AG09319 (cell line): ENCODE measurements around the gene MEGF11.

Source experiments
- DNase-seq: peaks from one replicate; pipeline ENCODE4 v3.0.0-alpha.2; 2010; ENCODE audit warnings: low read depth; ENCODE audit errors: extremely low read depth
- TF ChIP-seq, protein P1 (sequence below): IDR thresholded peaks from 2 replicates; pipeline ENCODE4 v1.5.1; 2011; ENCODE audit warnings: low read depth, mild to moderate bottlenecking, inconsistent platforms, low read length, moderate library complexity

MEGF11 gene

DNA sequence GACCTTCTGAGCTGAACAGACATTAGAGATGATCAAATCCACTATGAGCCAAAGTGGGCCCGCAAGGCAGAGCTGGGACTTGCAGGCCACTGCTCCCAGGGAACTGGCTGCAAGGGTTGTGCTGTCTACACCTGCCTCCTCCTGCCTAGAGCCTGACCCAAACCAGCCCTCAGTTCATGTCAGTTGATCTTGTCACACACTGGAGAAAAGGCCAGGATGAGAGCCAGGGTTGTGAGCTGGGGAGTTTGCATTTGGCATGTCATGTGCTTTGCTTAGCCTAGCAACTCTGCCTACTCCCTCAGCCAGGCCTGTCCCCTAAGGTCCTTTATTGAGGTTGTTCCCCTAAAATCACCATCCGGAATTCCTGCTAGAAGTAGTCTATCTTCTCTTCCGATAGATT, 316.5 kb downstream of the MEGF11 start:
- TF ChIP-seq, protein P1, sequence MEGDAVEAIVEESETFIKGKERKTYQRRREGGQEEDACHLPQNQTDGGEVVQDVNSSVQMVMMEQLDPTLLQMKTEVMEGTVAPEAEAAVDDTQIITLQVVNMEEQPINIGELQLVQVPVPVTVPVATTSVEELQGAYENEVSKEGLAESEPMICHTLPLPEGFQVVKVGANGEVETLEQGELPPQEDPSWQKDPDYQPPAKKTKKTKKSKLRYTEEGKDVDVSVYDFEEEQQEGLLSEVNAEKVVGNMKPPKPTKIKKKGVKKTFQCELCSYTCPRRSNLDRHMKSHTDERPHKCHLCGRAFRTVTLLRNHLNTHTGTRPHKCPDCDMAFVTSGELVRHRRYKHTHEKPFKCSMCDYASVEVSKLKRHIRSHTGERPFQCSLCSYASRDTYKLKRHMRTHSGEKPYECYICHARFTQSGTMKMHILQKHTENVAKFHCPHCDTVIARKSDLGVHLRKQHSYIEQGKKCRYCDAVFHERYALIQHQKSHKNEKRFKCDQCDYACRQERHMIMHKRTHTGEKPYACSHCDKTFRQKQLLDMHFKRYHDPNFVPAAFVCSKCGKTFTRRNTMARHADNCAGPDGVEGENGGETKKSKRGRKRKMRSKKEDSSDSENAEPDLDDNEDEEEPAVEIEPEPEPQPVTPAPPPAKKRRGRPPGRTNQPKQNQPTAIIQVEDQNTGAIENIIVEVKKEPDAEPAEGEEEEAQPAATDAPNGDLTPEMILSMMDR: no peak
- DNase-seq: no peak

DNA sequence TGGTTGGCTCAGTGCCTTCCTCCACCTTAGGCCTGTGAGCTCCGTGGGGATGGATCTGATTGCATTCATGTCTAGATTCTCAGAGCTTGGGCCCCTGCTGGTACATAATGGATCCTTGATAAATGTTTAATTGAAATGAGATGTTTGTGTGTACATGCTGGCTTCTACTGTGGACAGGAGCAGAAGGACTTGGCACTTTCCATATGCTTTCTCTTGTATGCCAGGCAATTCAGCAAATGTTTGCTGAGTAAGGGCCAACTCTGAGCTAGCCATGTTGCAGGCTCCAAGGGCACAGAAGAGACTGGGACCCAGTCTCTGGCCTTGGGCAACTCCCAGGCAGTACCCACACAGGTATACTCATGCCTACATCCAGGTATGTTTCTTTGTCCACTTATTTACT, 317.3 kb downstream of the MEGF11 start:
- no peak for DNase-seq
- TF ChIP-seq, protein P1: no peak

DNA sequence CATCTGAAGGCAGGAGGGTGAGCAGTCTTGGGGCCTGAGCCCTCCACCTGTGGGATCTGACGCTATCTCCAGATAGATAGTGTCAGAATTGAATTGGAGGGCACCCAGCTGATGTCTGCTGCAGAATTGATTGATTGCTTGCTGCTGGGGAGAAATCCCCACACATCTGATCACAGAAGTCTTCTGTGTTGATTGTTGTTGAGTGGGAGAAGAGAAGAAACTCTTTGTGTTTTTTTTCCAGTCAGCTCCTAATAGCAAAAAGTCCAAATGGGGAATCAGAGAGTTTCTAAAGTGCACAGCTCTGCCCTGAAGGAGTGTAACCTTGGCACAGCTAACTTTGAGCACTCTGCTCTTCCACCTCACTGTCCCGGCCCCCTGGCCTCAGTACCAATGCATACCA, 318.2 kb downstream of the MEGF11 start:
- TF ChIP-seq, protein P1: no peak
- DNase-seq: no peak

DNA sequence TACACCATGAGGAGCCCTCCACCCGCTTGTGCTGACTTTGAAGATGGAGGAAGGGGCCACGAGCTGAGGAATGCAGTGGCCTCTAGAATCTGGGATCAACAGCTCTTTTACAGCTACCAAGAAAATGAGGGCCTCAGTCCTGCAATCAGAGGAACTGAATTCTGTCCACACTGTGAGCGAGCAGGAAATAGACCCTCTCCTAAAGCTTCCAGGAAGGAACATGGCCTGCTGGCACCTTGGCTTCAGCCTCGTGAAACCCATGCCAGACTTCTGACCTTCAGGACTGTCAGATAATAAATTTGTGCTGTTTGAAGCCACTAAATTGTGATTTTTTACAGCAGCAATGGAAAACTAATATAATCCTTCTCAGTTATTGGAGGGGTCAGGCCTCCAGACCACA, 322.3 kb downstream of the MEGF11 start:
- TF ChIP-seq, protein P1: no peak
- DNase-seq: no peak

DNA sequence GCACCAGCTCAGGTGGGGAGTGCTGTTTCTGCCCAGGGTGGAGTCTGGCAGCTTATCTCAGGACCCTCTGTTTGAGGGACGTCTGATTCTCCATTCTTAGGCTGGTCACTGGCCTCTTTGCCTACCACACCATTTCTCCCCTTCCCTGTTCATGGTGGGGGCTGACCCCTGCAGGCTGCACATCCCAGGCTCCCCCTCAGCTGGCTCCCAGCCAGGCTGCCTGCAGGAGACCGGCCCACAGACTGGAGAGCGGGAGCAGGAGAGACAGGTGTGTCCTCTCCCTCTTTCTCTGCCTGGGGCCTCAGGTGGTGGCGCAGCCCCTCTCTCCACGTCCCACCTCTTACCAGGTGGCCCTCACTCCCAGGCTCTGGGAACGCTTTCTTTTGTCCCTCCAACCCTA, 323.4 kb downstream of the MEGF11 start:
- DNase-seq: no peak
- TF ChIP-seq, protein P1: no peak

DNA sequence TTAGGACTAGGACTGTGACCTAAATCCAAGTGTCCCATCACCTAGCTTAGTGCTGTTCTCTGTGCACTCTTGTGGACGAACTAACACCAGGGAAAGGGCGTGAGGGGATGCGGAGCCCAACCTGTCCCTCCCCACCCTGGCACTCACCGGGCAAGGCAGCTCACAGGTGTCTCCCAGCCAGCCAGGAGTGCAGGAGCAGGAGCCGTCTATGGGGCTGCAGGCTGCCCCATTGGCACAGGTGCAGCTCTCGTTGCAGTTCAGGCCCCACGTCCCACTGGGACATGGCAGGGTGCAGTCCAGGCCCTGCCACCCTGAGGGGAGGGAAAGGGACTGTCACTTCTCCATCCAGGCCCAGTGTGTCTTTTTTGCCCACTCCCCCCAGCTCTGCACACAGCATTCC, 324.0 kb downstream of the MEGF11 start:
- DNase-seq: no peak
- TF ChIP-seq, protein P1: no peak

DNA sequence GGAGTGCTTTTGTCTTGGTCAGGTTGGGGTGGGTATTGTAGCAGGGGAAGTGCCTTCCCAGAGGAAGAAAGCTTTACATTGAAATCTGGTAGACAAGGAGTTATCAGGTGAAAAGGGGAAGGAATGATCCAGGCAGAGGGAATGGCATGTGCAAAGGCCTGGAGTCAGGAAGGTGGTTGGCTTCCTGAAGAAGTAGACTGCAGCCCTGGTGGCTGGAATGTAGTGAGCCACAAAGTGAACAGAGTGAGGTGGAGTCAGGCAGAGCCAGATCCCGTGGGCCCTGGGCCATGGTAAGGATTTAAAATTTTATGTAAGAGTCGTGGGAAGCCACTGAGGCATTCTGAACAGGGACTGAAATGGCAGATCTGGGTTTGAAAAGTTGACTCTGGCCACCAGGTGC, 326.0 kb downstream of the MEGF11 start:
- TF ChIP-seq, protein P1: no peak; the same call in 1 of the 2 replicates
- DNase-seq: no peak
